HG03342 (cell line): ENCODE data around the gene ZNF888.
"Not testable (repeated sequence)": the region's sequence is repeated elsewhere in the genome, so short reads cannot be mapped to it uniquely, and the experiment has no call there.

Experiments
- ATAC-seq: cut with Tn5 transposase; IDR thresholded peaks from one replicate; pipeline ENCODE4 v1.9.1; 2021; ENCODE audit warnings: mild to moderate bottlenecking, moderate library complexity; ENCODE audit not compliant: unreplicated experiment

The ZNF888 gene

GRCh38 chr19:52880895-52881389 lies 42.3 kb downstream of the ZNF888 start:
- no peak for ATAC-seq

- not testable (repeated sequence) for ATAC-seq
These were observed 50.2 kb downstream of the ZNF888 start for GRCh38 chr19:52872996-52873395.

- ATAC-seq = no peak
These were observed 51.8 kb downstream of the ZNF888 start for GRCh38 chr19:52871466-52871865.

GRCh38 chr19:52868031-52868430 lies 55.2 kb downstream of the ZNF888 start:
- not testable (repeated sequence) for ATAC-seq

- ATAC-seq = peak; percentile 97
These were observed 65.6 kb downstream of the ZNF888 start, which contains the start of gene ZNF468 for GRCh38 chr19:52857378-52858191. TSS of gene ZNF468 (minus strand) at chr19:52857619. CDS start at chr19:52854272, 3,347 bp downstream.

- peak; percentile 34 for ATAC-seq
These were observed 66.5 kb downstream of the ZNF888 start for GRCh38 chr19:52856540-52857377.
